ENCODE results near the gene HMOX2. TPM values are rescaled to one million over a fixed set of nuclear protein-coding genes. Genes with fewer than 3 reads are reported as not detected.
A peak's percentile ranks its signal among the peaks of the same experiment; 100 is the strongest.

The HMOX2 gene
- total and polyA plus RNA-seq, 2 of the 13 experiments (the other 11 are each of a cell fraction or from before 2014, with no cell fraction given) = 60.3 to 70.4 TPM

GRCh38 chr16:4461250-4462085 is 14.7 kb upstream of the HMOX2 start (continued):
- TF ChIP-seq HNF4A (CRISPR knock-in tag; IDR thresholded peaks at IDR 0.05) (peak; percentile 89), MLXIP (CRISPR knock-in tag; IDR thresholded peaks at IDR 0.05; ENCODE audit: borderline replicate concordance) (no peak), ZNF749 (CRISPR knock-in tag; IDR thresholded peaks at IDR 0.05; ENCODE audit: borderline replicate concordance) (peak; percentile 44; the same call in 1 of the 2 replicates), CHCHD3 (CRISPR knock-in tag; IDR thresholded peaks at IDR 0.05) (no peak), ZNF766 (CRISPR knock-in tag; IDR thresholded peaks at IDR 0.05; ENCODE audit: borderline replicate concordance) (0 out of 2 replicates have a peak, but pooled peaks have one; percentile 39), ZSCAN31 (CRISPR knock-in tag; IDR thresholded peaks at IDR 0.05; ENCODE audit: low read depth) (peak; percentile 75), PAF1 (CRISPR knock-in tag; IDR thresholded peaks at IDR 0.05) (no peak), FOXA1 (IDR thresholded peaks at IDR 0.05) (no peak), FOXA1 (CRISPR knock-in tag; IDR thresholded peaks at IDR 0.05) (peak; percentile 35), GRHL1 (CRISPR knock-in tag; conservative IDR thresholded peaks at IDR 0.05) (no peak), PCBP2 (optimal IDR thresholded peaks at IDR 0.05; ENCODE audit: low read depth, low read length, poor library complexity, severe bottlenecking) (no peak), NFYC (CRISPR knock-in tag; IDR thresholded peaks at IDR 0.05) (no peak), IKZF4 (CRISPR knock-in tag; IDR thresholded peaks at IDR 0.05; ENCODE audit: borderline replicate concordance, low read depth, not compliant biosample characterization) (no peak), NFIC (IDR thresholded peaks at IDR 0.05; ENCODE audit: low read length) (no peak), HBP1 (CRISPR knock-in tag; IDR thresholded peaks at IDR 0.05; ENCODE audit: low read depth) (peak; percentile 82; the same call in 1 of the 2 replicates), ZNF788 (CRISPR knock-in tag; IDR thresholded peaks at IDR 0.05; ENCODE audit: borderline replicate concordance) (peak; percentile 82; the same call in 1 of the 2 replicates), SNAPC5 (CRISPR knock-in tag; IDR thresholded peaks at IDR 0.05; ENCODE audit: borderline replicate concordance) (no peak; the same call in 1 of the 2 replicates), USF2 (IDR thresholded peaks at IDR 0.05; ENCODE audit: low read depth, low read length) (no peak), USF2 (CRISPR knock-in tag; IDR thresholded peaks at IDR 0.05; ENCODE audit: borderline replicate concordance) (peak; percentile 24; the same call in 1 of the 2 replicates), SMAD1 (CRISPR knock-in tag; IDR thresholded peaks at IDR 0.05; ENCODE audit: borderline replicate concordance, low read depth) (no peak), MEF2D (CRISPR knock-in tag; IDR thresholded peaks at IDR 0.05) (0 out of 2 replicates have a peak, but pooled peaks have one; percentile 16)
